22Rv1 (cell line): Measurements from ENCODE around the gene RASSF5.

Source experiments
- CTCF ChIP-seq: fragments of 450-650 bp; IDR thresholded peaks from 2 replicates; pipeline ENCODE4 v1.5.1; 2017; ENCODE audit warnings: mild to moderate bottlenecking
- ZFX ChIP-seq: fragments of 450-650 bp; IDR thresholded peaks from 2 replicates; pipeline ENCODE4 v1.6.1; 2017; ENCODE audit warnings: antibody characterized with exemption, borderline replicate concordance

- no peak for TF ChIP-seq CTCF
- TF ChIP-seq ZFX: no peak
Measured at GRCh38 chr1:206581571-206581981, 74.2 kb downstream of the RASSF5 start.
